Measurements from ENCODE around the gene DLST. TPM values are rescaled to one million over a fixed set of nuclear protein-coding genes. Genes with fewer than 3 reads are reported as not detected.

Gene DLST
- total RNA-seq, 1 donor from 2014 or later: 74.4 TPM

DNA sequence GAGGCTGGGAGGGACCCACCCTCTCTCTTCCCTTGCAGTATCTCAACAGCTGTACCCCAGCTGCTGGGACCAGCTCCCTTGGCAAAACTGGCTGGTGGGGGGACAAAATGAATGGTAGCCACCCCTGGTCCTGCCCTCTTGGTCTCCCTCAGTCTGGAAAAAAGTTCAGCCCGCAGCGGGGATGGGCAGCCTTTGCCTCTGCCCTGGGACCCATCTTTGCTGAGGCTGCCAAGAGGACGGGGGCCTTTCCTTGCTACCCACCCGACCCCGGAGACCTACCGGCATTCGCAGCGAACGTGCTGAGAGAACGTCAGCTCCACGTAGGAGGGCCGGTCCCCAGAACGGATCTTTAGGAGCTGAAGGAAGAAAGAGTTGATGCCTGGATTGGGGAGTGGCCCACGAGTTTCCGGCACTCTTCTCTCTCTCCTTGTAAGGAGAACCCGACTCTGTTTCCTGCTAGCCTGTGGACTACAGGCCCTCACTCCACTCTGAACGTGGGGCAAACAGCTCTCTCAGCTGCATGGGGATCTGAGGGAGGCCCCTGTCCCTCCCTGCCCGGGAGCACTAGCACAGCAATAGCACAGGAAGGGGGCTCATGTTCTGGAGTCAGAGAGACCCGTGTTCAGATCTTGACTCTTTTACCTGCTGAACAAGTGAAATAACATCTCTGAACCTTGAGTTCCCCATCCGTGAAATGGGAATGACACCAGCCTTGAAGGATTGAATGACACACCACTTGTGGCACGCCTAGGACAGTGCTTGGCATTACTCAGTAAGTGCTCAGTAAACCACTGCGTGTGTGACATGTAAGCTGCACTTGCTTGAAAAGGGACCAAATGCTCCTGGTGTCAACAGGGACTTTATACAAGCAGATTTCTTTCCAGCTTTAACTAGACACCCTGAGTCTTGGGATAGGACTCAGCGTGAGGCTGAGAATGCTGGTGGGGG lies 66.8 kb downstream of the DLST start:
- TF ChIP-seq, protein P1, sequence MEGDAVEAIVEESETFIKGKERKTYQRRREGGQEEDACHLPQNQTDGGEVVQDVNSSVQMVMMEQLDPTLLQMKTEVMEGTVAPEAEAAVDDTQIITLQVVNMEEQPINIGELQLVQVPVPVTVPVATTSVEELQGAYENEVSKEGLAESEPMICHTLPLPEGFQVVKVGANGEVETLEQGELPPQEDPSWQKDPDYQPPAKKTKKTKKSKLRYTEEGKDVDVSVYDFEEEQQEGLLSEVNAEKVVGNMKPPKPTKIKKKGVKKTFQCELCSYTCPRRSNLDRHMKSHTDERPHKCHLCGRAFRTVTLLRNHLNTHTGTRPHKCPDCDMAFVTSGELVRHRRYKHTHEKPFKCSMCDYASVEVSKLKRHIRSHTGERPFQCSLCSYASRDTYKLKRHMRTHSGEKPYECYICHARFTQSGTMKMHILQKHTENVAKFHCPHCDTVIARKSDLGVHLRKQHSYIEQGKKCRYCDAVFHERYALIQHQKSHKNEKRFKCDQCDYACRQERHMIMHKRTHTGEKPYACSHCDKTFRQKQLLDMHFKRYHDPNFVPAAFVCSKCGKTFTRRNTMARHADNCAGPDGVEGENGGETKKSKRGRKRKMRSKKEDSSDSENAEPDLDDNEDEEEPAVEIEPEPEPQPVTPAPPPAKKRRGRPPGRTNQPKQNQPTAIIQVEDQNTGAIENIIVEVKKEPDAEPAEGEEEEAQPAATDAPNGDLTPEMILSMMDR (IDR thresholded peaks at IDR 0.05; ENCODE audit: unreplicated experiment): no peak
- Mint-ChIP-seq H3K27ac (no peak overlapping the region), H3K9me3 (no peaks in the 10 kb centered on the region), H3K36me3 (peaks cover 1% of the 10 kb centered on the region), H3K4me1 (peaks cover 44% of the 10 kb centered on the region), H3K27me3 (ENCODE audit: low read depth) (no peaks in the 10 kb centered on the region), H3K4me3 (no peak overlapping the region)
- DNase-seq (ENCODE audit: low spot score in 2 of 2, unreplicated experiment in 2 of 2): no peak

DNA sequence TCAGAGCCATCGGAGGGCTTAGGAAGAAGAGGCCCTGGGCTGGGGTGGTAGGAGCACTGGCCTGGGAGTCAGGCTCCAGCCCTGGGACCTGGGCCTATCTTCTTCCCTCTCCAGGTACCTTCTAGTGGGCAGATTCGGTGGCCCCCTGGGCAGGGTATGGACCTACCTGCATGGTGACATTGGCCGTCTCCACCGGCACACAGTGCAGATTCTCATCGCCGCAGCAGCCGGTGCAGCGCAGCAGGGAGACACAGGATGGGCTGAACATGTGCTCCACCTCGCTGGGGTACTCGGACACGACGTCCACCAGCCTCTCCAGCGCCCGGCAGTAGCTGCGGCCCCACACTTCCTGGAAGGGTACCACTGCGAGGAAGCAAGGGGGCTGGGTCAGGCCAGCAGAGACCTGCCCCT lies 67.5 kb downstream of the DLST start:
- DNase-seq (ENCODE audit: low spot score in 2 of 2, unreplicated experiment in 2 of 2): no peak
- H3K9me3 Mint-ChIP-seq: no peaks in the 10 kb centered on the region
- no peaks in the 10 kb centered on the region for H3K27me3 Mint-ChIP-seq (ENCODE audit: low read depth)
- peaks cover 51% of the 10 kb centered on the region for H3K4me1 Mint-ChIP-seq
- H3K4me3 Mint-ChIP-seq: no peak overlapping the region
- TF ChIP-seq, protein P1 (IDR thresholded peaks at IDR 0.05; ENCODE audit: unreplicated experiment): no peak
- no peak overlapping the region for H3K27ac Mint-ChIP-seq
- peaks cover 1% of the 10 kb centered on the region for H3K36me3 Mint-ChIP-seq

DNA sequence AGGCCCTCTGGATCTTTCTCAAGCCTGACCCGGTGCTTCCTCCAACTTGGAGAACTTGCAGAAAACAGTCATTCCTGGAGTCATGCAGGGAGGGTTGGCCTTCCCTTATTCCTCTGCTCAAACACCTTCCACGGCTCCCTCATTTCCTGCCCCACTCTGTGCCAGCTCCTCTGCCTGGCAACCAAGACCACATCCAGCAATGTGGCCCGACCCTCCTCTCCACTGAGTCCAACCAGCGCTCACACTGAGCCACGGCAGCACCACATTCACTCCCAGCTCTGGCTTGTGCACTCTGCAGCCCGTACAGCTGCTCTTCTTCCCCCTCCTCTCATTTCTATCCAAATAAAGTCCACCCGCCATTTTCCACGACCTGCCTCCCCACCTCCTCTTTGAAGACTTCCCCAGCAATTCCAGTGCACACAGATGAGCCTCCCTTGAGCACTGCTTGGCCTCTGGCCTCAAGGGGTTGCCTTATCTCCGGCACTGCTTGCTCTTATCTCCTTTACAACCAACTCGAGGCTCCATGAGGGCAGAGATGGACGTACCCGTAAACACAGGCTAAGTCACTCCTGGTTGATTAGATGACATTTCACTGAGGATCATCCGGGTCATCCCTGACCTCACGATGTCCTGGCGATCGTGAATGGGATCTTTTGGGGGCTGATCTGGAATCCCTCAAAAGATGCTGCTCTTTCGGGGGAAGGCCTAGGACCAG lies 68.3 kb downstream of the DLST start:
- Mint-ChIP-seq H3K27ac (peak overlapping the region; percentile 62), H3K27me3 (ENCODE audit: low read depth) (no peaks in the 10 kb centered on the region), H3K9me3 (no peaks in the 10 kb centered on the region), H3K4me3 (no peak overlapping the region), H3K36me3 (peaks cover 1% of the 10 kb centered on the region), H3K4me1 (peaks cover 56% of the 10 kb centered on the region)
- TF ChIP-seq, protein P1 (IDR thresholded peaks at IDR 0.05; ENCODE audit: unreplicated experiment): no peak
- DNase-seq (ENCODE audit: low spot score in 2 of 2, unreplicated experiment in 2 of 2): no peak

DNA sequence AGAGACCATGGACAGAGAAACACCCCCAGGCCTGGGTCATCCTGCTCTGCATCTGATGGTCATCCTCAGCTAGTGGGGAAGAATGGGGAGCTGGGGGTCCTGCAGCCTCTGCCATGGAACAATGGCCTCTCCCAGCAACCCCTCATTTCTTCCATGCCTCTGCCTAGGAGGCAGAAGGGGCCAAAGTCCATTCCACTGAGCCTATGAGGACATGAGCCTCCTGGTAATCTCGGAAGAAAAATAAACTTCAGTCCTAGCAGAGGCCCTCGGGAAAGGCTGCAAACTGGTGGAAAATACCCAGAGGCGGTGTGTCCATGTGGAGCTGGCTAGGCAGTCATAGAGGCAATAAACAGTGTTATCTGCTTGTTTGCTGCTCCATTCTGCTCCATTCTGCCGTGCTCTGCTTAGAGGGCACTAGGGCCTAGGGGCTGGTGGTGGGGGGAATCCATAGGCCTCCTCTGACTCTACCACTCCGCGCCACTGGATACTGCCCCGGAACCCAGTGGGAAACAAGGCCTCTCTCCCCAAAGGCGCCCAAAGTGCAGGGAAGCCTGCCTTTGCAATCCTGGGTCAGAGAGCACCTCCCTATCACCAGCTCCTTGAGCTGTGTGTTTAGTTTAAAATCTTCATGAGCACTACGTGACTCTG lies 69.2 kb downstream of the DLST start:
- Mint-ChIP-seq H3K9me3 (no peaks in the 10 kb centered on the region), H3K4me3 (no peak overlapping the region), H3K27me3 (ENCODE audit: low read depth) (no peaks in the 10 kb centered on the region), H3K4me1 (peaks cover 56% of the 10 kb centered on the region), H3K36me3 (peaks cover 1% of the 10 kb centered on the region), H3K27ac (peak overlapping the region; percentile 40)
- no peak for DNase-seq (ENCODE audit: low spot score in 2 of 2, unreplicated experiment in 2 of 2)
- TF ChIP-seq, protein P1 (IDR thresholded peaks at IDR 0.05; ENCODE audit: unreplicated experiment): no peak

DNA sequence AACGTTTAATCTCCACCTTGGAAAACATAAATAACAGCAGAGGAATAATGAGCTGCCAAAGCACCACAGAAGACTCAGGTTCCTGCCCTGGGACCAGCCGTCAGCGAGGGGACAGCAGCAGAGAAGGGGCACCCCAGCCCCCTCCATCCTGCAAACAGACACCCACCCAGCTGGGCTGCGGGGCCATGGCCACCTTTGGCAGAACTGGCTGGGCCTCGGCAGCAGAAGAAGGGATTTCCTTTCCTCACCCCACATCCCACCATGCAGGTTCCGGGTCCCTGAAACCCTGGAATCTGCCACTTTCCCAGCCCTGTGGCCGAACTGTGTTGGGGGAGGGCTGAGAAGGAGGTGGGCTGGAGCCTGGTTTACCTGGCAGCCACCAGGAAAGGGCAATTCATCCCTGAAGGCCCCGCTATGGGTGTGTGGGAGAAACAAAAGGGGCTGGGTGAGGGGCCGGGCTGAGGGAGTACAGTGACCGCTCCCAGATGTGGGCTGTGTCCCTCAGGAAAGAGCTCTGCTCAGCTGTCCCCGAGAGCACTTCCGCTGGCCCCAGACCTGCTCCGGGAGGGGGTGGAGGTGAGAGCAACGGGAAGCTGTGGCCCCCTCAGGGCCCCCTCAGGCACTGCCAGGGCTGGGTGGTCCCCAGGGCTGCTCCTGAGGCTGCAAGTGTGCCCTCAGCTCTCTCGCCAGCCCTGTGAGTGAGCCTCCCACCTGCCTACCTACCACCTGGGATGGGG lies 69.9 kb downstream of the DLST start:
- DNase-seq (ENCODE audit: low spot score in 2 of 2, unreplicated experiment in 2 of 2): no peak
- TF ChIP-seq, protein P1 (IDR thresholded peaks at IDR 0.05; ENCODE audit: unreplicated experiment): no peak
- Mint-ChIP-seq H3K36me3 (peaks cover under 1% of the 10 kb centered on the region), H3K9me3 (no peaks in the 10 kb centered on the region), H3K4me3 (no peak overlapping the region), H3K4me1 (peaks cover 54% of the 10 kb centered on the region), H3K27me3 (ENCODE audit: low read depth) (no peaks in the 10 kb centered on the region), H3K27ac (peak overlapping the region; percentile 40)

All from mesothelial cell of epicardium (in vitro differentiated cells).